ENCODE data around the gene SSH3.

The SSH3 gene

DNA sequence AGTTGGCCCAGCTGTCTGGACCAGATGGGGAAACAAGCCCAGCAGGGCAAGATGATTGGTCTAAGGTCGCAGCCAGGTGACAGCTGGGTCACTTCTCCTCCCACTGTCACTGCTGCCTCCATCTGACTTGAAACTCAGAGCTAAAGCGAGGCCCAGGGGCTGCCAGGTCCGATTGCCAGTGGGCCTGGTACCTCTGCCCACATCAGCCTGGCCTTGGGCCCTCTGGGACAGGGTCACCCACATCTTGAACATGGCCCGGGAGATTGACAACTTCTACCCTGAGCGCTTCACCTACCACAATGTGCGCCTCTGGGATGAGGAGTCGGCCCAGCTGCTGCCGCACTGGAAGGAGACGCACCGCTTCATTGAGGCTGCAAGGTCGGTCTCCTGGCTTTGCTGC is 5.8 kb downstream of the SSH3 start:
- Histone ChIP-seq H3K27ac (replicated peaks) (no peak overlapping the region), H3K27me3 (ENCODE audit: insufficient read depth, poor library complexity, severe bottlenecking) (no peaks in the 10 kb centered on the region), H3K4me3 (replicated peaks; ENCODE audit: insufficient read depth, low read length) (no peak overlapping the region)
- TF ChIP-seq GABPA (IDR thresholded peaks at IDR 0.05; ENCODE audit: low read depth) (no peak), POLR2AphosphoS5 (IDR thresholded peaks at IDR 0.05; ENCODE audit: low read depth) (no peak), SPI1 (IDR thresholded peaks at IDR 0.05; ENCODE audit: borderline replicate concordance, low read depth) (no peak)
- TF ChIP-seq, protein P1, sequence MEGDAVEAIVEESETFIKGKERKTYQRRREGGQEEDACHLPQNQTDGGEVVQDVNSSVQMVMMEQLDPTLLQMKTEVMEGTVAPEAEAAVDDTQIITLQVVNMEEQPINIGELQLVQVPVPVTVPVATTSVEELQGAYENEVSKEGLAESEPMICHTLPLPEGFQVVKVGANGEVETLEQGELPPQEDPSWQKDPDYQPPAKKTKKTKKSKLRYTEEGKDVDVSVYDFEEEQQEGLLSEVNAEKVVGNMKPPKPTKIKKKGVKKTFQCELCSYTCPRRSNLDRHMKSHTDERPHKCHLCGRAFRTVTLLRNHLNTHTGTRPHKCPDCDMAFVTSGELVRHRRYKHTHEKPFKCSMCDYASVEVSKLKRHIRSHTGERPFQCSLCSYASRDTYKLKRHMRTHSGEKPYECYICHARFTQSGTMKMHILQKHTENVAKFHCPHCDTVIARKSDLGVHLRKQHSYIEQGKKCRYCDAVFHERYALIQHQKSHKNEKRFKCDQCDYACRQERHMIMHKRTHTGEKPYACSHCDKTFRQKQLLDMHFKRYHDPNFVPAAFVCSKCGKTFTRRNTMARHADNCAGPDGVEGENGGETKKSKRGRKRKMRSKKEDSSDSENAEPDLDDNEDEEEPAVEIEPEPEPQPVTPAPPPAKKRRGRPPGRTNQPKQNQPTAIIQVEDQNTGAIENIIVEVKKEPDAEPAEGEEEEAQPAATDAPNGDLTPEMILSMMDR (IDR thresholded peaks at IDR 0.05; ENCODE audit: insufficient read depth, low read length): no peak
- TF ChIP-seq, protein P2, sequence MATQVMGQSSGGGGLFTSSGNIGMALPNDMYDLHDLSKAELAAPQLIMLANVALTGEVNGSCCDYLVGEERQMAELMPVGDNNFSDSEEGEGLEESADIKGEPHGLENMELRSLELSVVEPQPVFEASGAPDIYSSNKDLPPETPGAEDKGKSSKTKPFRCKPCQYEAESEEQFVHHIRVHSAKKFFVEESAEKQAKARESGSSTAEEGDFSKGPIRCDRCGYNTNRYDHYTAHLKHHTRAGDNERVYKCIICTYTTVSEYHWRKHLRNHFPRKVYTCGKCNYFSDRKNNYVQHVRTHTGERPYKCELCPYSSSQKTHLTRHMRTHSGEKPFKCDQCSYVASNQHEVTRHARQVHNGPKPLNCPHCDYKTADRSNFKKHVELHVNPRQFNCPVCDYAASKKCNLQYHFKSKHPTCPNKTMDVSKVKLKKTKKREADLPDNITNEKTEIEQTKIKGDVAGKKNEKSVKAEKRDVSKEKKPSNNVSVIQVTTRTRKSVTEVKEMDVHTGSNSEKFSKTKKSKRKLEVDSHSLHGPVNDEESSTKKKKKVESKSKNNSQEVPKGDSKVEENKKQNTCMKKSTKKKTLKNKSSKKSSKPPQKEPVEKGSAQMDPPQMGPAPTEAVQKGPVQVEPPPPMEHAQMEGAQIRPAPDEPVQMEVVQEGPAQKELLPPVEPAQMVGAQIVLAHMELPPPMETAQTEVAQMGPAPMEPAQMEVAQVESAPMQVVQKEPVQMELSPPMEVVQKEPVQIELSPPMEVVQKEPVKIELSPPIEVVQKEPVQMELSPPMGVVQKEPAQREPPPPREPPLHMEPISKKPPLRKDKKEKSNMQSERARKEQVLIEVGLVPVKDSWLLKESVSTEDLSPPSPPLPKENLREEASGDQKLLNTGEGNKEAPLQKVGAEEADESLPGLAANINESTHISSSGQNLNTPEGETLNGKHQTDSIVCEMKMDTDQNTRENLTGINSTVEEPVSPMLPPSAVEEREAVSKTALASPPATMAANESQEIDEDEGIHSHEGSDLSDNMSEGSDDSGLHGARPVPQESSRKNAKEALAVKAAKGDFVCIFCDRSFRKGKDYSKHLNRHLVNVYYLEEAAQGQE (IDR thresholded peaks at IDR 0.05; ENCODE audit: insufficient replicate concordance, low read depth): no peak
- no peak for DNase-seq (ENCODE audit: low read depth in 1 of 2, low spot score in 1 of 2)

DNA sequence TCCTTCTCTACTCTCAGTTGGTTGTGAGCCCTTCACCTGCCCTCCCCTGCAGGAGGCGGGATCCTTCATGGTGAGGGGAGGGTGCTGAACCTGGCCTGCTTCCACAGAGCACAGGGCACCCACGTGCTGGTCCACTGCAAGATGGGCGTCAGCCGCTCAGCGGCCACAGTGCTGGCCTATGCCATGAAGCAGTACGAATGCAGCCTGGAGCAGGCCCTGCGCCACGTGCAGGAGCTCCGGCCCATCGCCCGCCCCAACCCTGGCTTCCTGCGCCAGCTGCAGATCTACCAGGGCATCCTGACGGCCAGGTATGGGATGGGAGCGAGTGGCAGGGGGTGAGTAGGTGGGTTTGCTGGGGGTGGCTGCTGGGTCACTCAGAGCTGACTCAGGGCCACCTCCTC is 6.3 kb downstream of the SSH3 start:
- Histone ChIP-seq H3K27me3 (ENCODE audit: insufficient read depth, poor library complexity, severe bottlenecking) (no peaks in the 10 kb centered on the region), H3K27ac (replicated peaks) (no peak overlapping the region), H3K4me3 (replicated peaks; ENCODE audit: insufficient read depth, low read length) (no peak overlapping the region)
- DNase-seq (ENCODE audit: low read depth in 1 of 2, low spot score in 1 of 2): no peak
- TF ChIP-seq, protein P1 (IDR thresholded peaks at IDR 0.05; ENCODE audit: insufficient read depth, low read length): no peak
- TF ChIP-seq, protein P2 (IDR thresholded peaks at IDR 0.05; ENCODE audit: insufficient replicate concordance, low read depth): no peak
- no peak for TF ChIP-seq GABPA (IDR thresholded peaks at IDR 0.05; ENCODE audit: low read depth)
- TF ChIP-seq POLR2AphosphoS5 (IDR thresholded peaks at IDR 0.05; ENCODE audit: low read depth): no peak
- TF ChIP-seq SPI1 (IDR thresholded peaks at IDR 0.05; ENCODE audit: borderline replicate concordance, low read depth): no peak

DNA sequence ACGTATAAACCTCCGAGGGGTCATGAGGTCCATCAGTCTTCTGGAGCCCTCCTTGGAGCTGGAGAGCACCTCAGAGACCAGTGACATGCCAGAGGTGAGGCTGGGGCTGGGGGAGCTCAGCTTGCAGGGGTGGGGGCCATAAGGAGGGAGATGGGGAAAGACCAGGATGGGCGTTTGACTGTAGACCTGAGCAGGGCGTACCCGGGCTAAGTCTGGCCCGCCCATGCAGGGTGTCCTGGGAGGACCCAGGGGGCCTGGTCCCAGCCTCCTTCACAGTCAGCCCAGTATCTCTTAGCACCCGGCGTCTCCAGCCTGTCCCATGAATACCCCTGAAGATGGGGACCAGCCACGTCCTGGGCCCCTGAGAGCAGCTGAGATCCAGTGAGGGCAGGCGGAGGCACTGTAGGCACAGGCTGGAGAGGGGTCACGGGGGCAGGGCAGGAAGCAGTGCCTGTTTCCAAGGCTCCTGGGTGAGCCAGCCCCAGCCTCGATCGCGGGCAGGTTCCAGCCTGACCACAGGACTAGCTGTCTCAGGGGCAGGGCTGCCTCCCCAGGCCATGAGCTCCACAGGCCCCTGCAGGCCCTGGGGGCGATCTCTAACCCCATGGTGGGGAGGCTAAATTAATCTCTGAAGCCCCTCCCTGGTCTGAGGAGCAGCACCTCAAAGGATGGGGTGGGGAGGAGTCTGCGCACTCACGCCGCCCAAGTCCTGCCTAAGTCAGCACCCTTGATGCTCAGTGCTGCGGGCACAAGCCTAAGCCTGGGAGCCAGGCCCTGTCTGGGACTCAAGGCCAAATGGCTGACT is 7.1 kb downstream of the SSH3 start:
- Histone ChIP-seq H3K27ac (replicated peaks) (no peak overlapping the region), H3K27me3 (ENCODE audit: insufficient read depth, poor library complexity, severe bottlenecking) (no peaks in the 10 kb centered on the region), H3K4me3 (replicated peaks; ENCODE audit: insufficient read depth, low read length) (no peak overlapping the region)
- no peak for DNase-seq (ENCODE audit: low read depth in 1 of 2, low spot score in 1 of 2)
- no peak for TF ChIP-seq SPI1 (IDR thresholded peaks at IDR 0.05; ENCODE audit: borderline replicate concordance, low read depth)
- TF ChIP-seq POLR2AphosphoS5 (IDR thresholded peaks at IDR 0.05; ENCODE audit: low read depth): no peak
- TF ChIP-seq, protein P1 (IDR thresholded peaks at IDR 0.05; ENCODE audit: insufficient read depth, low read length): no peak
- TF ChIP-seq, protein P2 (IDR thresholded peaks at IDR 0.05; ENCODE audit: insufficient replicate concordance, low read depth): no peak
- no peak for TF ChIP-seq GABPA (IDR thresholded peaks at IDR 0.05; ENCODE audit: low read depth)

All from HL-60 (cell line).